ENCODE measurements around the gene TEX26.

The TEX26 gene

DNA sequence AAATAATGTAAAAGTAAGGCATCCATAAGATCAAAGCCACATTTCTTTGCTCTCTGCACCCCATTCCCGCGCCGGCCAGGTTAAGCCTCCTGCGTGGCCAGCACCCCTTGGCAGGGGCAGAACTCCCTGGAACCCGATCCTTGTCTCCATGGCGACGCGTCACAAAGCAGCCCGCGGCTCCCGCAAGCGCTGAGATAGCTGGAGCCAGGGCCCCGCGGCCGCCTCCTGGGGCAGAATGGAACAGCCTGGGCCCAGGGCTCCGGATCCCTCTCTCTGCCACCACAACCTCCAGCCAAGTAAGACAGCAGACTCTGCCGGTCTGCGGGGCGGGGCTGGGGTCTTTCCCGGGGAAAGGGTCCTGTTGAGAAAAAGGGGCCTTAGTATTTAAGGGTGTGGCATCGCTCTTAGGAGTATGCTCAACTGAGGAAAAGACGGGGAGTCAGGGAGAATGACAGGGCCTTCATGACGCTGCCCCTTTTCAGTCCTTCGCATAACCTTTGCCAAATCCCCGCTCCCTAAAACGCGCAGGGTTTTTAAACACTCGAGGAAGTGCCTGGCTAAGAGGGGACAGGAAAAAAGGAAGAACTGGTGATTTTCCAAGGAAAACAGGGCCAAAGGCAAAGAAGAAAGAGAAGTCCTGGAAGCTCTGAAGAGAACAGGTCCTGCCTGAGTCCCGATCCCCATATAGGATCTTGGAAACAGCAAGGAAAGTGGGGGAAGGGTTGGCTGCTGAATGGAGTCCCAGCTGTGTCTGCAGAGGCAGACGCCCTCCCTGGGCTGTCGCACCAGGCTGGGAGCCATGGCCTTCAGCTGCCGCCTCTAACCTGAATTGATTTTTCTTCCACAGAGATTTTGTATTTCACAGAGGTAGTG, at the start of gene TEX26:
TSS of gene TEX26 (plus strand) at position 176 of the 873 bp plus-strand sequence. CDS start at position 236, 60 bp downstream.
- CTCF ChIA-PET, result no interaction called here
- H3K9me3 Mint-ChIP-seq, result no peaks in the 10 kb centered on the region
- H3K4me3 Mint-ChIP-seq, result no peak within 1 kb of the TSS
- no peak for DNase-seq
- no peaks in the 10 kb centered on the region for H3K4me1 Mint-ChIP-seq
- no peaks in the 10 kb centered on the region for H3K36me3 Mint-ChIP-seq
- H3K27me3 Mint-ChIP-seq, result peaks cover 64% of the 10 kb centered on the region
- no peak within 1 kb of the TSS for H3K27ac Mint-ChIP-seq

DNA sequence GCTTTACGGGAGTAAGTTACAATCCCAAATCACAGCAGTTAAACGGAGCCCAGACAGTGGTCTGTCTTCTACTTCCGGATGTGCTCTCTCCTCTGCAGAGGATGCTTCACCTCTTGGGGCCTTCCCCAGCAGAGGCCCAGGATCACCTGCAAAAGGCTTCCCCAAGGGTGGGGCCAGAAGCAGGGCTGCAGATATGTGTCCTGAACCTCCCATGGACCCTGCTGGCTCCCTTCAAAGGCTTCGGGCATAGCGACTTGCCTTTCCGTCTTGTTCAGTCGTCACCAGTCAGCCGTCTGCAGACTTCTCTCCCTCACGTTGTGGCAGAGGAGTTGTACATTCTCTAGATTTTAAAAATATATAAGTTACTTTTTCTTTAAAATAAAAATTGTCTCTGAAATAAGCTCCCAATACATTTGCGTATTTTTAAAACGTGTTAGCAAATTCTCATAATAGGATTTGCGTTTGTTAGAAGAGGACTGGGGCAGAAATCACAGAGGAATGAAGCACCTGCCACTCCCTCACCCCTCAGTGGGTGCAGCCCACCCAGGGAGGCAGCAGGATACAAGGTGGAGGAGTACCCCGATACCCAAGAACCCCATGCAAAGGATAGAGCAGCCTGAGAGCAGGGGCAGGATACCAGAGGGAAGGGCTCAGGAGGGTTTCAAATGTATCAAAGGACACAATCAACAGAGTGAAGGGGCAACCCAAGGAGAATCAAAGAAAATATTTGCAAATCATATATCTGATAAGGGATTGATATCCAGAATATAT, 49.3 kb upstream of the TEX26 start:
- CTCF ChIA-PET, result no interaction called here
- Mint-ChIP-seq H3K9me3 (peaks cover 5% of the 10 kb centered on the region), H3K36me3 (no peaks in the 10 kb centered on the region), H3K4me1 (peaks cover 3% of the 10 kb centered on the region), H3K27me3 (peaks cover 41% of the 10 kb centered on the region), H3K4me3 (no peak overlapping the region), H3K27ac (no peak overlapping the region)
- no peak for DNase-seq

DNA sequence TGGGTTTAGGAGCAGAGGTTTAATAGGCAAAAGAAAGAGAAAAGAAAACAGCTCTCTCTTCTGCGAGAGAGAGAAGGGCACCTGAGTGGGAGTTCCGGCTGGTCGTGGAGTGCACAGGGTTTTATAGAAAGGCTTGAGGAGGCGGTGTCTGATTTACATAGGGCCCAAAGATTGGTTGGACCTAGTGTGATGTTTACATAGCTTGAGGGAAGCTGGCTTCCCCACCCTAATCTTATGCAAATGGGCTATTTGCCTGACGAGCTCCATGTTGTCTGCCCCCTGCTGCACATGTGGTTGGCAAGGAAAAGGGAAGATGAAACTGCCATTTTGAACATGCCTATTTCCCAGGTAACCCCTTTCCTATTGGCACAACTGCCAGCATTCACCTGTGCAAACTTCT, 47.9 kb upstream of the TEX26 start:
- CTCF ChIA-PET, result no interaction called here
- peaks cover 38% of the 10 kb centered on the region for H3K27me3 Mint-ChIP-seq

DNA sequence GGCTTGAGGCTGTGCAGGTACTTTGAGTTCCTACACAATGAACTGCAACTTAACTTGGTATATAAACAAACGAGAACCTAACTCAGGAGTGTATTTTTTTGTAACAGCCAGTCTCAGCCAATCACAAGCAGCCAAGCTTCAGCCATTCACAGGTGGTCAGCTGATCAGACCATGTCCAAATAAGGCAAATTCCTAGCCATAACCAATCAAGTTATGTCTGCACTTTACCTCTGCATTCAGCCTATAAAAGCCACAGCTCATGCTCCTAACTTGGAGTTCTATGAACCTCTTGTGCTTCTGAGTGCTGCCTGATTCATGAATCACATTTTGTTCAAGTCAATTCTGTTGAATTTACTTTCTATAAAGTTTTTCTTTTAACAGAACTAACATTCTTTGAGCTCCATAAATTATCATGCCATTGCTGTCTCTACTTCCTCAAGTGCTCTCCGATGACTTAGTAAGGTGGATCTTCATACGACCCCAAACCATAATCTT, 43.2 kb upstream of the TEX26 start:
- Mint-ChIP-seq H3K27me3 (peaks cover 23% of the 10 kb centered on the region), H3K27ac (no peak overlapping the region)
- CTCF ChIA-PET, result no interaction called here

More for the DNA sequence above, 47.9 kb upstream of the TEX26 start:
- Mint-ChIP-seq H3K9me3 (peaks cover 5% of the 10 kb centered on the region), H3K4me1 (peaks cover 3% of the 10 kb centered on the region), H3K4me3 (no peak overlapping the region), H3K27ac (no peak overlapping the region), H3K36me3 (no peaks in the 10 kb centered on the region)
- DNase-seq, result no peak

DNA sequence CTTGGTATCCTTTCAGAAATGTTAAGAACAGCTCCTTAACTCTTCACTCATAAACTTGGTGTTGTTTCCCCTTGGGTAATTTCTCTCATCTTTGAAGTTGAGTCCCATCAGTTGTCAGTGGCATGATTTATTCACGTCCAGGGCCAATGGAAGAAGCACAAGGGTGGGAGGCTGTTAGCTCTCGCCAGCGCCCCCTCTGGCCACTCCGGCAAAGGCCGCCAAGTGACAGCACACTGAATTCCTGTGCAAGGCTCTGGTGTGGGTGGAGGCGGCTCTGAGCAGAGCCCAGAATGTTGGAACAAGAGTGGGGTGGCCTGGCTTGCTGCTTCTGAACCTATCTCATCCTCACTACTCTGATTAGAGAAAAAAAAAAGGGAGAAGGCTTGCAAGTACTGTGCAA, 39.5 kb upstream of the TEX26 start:
- CTCF ChIA-PET, result no interaction called here
- Mint-ChIP-seq H3K9me3 (no peaks in the 10 kb centered on the region), H3K27ac (no peak overlapping the region), H3K4me1 (no peaks in the 10 kb centered on the region), H3K4me3 (no peak overlapping the region), H3K27me3 (peaks cover 25% of the 10 kb centered on the region), H3K36me3 (no peaks in the 10 kb centered on the region)
- DNase-seq, result no peak

More for the DNA sequence above, 43.2 kb upstream of the TEX26 start:
- Mint-ChIP-seq H3K4me1 (peaks cover 3% of the 10 kb centered on the region), H3K9me3 (peaks cover 3% of the 10 kb centered on the region), H3K36me3 (no peaks in the 10 kb centered on the region), H3K4me3 (no peak overlapping the region)
- no peak for DNase-seq

DNA sequence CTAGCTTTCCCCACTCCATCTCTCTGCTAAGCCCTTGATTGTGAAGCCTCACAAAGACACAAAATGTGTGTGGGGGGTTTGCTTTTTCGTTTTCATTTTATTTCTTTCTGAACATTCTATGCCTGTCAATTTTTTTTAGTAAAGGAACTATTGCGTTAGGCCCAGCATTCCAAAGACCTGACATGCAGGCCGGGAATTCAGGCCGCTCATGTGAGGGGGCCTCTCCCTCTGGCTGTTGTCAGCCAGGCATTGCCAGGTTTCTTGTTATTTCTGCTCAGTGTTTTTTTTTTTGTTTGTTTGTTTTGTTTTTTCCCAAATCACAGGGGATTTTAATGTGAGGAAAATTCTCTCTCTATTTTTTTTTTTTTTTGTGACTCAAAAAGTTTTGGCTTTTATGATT, 36.7 kb upstream of the TEX26 start:
- no peak overlapping the region for H3K4me3 Mint-ChIP-seq
- CTCF ChIA-PET, result no interaction called here
- peaks cover 35% of the 10 kb centered on the region for H3K27me3 Mint-ChIP-seq

DNA sequence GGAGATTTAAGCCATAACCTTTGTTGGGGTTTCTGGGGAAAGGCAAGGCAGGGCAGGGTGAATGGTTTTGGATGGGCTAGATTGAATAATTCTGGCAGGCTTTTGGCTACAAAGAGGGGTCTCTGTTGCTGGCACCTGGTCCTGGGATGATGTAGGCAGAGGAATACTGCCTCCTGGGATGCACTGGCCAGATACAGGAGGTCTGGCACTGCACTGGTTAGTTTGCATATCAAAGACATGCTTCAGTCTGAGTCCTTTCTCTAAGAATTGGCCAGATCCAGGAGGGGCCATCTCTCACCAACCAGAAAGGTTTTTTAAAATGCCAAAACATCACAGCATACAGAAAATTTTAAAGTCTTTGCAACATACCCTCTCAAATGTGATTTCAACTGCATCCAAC, 34.4 kb upstream of the TEX26 start:
- DNase-seq, result no peak
- Mint-ChIP-seq H3K4me1 (peaks cover 2% of the 10 kb centered on the region), H3K4me3 (no peak overlapping the region), H3K27ac (no peak overlapping the region), H3K36me3 (no peaks in the 10 kb centered on the region), H3K27me3 (peaks cover 35% of the 10 kb centered on the region), H3K9me3 (no peaks in the 10 kb centered on the region)
- CTCF ChIA-PET, result no interaction called here

More for the DNA sequence above, 36.7 kb upstream of the TEX26 start:
- Mint-ChIP-seq H3K4me1 (peaks cover 2% of the 10 kb centered on the region), H3K36me3 (no peaks in the 10 kb centered on the region), H3K9me3 (no peaks in the 10 kb centered on the region), H3K27ac (no peak overlapping the region)
- DNase-seq, result no peak

DNA sequence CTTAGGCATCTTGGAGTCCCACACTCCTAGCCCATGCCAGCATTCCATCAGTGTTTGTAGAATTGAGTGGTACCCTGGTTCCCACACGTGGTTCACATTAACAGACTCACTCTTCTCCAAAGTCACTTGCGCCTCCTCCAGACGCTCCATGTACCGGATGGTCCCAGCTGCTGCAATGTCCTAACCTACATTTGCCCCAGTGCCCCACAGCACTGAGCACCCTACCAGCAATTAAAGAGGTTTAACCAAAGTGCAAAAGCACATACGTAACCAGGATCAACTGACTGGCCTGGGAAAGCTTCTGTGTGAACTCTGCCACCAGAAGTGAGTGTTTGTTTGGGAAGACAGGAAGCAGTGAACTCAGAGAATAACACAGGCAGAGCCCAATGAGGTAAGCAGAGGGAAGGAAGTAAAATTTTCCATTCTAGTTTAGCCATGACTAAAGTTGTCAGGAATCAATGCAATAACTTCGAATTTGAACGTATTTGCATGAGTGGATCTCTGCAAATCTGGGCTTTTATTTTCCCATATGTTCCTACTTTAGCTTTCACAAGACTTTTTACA, 33.7 kb upstream of the TEX26 start:
- CTCF ChIA-PET, result no interaction called here
- Mint-ChIP-seq H3K9me3 (no peaks in the 10 kb centered on the region), H3K36me3 (no peaks in the 10 kb centered on the region), H3K4me3 (no peak overlapping the region), H3K4me1 (peaks cover 2% of the 10 kb centered on the region), H3K27ac (no peak overlapping the region), H3K27me3 (peaks cover 41% of the 10 kb centered on the region)
- no peak for DNase-seq

DNA sequence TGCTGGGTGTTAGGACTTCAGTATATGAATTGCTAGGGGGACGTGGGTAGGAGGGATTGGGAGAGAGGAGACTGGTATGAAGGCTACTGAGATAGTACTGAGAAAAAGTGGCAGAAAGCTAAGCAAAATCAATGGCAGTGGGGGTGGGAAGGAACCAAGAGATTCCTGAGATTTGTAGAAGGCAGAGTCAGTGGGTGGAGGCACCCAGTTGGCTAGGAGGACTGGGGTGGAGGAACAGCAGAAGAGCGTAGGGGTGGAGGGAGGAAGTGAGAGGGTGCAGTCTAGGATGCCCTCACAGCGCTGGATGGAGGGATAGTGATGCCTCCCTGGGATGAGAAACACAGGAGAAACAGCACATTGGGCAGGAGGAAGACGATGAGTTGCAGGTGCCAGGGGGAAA, 32.0 kb upstream of the TEX26 start:
- peaks cover 57% of the 10 kb centered on the region for H3K27me3 Mint-ChIP-seq
- CTCF ChIA-PET, result interaction anchor here (1.0 kb wide), 1 partner anchor 36 kb away, joined by 3 read pairs; no protein-coding TSS in a partner anchor
- no peaks in the 10 kb centered on the region for H3K36me3 Mint-ChIP-seq

DNA sequence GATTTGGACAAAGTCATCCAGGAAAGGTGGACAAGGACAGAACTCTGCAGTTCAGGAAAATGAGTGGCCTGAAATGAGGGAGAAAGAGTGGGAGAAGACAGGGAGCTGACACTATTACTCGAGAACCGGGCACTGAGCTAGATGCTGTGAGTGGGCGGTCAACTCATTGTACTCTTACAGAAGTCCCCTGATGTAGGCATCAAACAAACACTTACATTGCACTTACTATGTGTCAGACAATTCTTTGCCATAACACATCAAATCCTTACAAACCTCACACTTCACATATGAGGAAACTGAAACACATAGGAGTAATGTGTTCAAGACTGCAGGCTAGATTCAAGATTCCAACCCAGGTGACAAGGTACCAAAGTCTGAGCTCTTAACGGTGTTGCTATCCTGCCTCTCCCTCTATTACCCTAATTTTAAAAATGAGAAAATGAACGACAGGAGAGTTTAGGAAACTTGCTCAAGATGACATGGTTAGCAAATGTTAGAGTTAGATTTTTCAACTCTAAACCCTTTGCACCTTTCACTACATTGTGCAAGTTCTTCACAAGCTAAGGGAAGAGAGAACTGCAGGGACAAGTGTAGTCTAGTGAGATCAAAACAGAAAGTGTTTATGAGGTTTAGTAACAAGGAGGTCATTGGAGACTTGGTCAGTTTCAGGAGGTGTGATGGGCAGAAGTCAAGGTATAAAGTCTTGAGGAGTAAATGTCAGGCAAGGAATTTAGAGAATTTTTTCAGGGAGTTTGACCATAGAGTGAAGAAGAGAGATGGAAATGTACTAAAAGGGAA, 31.3 kb upstream of the TEX26 start:
- no peaks in the 10 kb centered on the region for H3K9me3 Mint-ChIP-seq
- peaks cover 64% of the 10 kb centered on the region for H3K27me3 Mint-ChIP-seq
- no peak overlapping the region for H3K4me3 Mint-ChIP-seq
- peaks cover 2% of the 10 kb centered on the region for H3K36me3 Mint-ChIP-seq
- peaks cover 5% of the 10 kb centered on the region for H3K4me1 Mint-ChIP-seq
- DNase-seq, result no peak
- no peak overlapping the region for H3K27ac Mint-ChIP-seq
- CTCF ChIA-PET, result interaction anchor here (1.0 to 1.2 kb wide), 2 partner anchors 36 to 144 kb away, joined by 3 read pairs; no protein-coding TSS in a partner anchor

More for the DNA sequence above, 32.0 kb upstream of the TEX26 start:
- DNase-seq, result no peak
- Mint-ChIP-seq H3K4me3 (no peak overlapping the region), H3K27ac (no peak overlapping the region), H3K9me3 (no peaks in the 10 kb centered on the region), H3K4me1 (peaks cover 3% of the 10 kb centered on the region)

DNA sequence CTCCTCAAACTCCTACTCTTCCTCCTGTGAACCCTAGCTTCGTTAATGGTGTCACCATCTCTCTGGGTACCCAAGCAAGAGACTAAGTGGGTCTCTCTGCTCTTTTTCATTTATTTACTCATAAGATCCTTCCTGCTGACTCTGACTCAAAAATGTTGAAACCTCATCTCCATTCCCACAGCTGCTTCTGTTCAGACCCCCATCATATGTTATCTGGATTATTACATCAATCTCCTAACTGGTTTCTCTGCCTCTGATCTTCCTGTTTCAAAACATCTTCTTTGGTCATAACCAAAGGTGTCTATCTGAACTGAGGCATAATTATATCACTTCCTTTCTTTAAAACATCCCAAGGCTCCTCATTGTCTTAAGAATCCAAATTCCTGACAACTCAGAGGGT, 28.4 kb upstream of the TEX26 start:
- Mint-ChIP-seq H3K4me3 (no peak overlapping the region), H3K36me3 (peaks cover 2% of the 10 kb centered on the region), H3K9me3 (no peaks in the 10 kb centered on the region), H3K27ac (no peak overlapping the region), H3K4me1 (peaks cover 15% of the 10 kb centered on the region), H3K27me3 (peaks cover 72% of the 10 kb centered on the region)
- no peak for DNase-seq
- CTCF ChIA-PET, result no interaction called here

DNA sequence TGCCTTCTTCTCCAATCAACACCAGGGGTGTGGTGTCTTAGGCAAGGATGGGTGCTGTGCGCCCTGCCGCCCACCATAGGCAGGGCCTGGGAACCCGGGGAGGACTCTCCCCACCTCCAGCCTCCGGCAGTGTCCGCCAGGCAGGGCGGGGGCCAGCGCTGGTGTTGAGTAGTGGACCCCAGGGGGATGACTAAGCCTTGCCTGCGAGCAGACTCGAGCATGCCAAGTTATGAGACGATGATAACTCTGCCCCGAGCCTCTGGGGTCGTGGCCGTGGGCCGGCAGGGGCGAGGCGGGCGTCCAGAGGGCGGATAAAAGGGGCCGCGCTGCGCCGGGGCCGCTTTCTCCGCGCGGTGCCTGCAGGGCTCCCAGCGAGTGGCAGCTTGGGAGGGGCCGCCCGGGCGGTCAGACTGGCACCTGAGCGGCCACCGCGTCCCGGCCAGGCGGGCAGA, 26.5 kb upstream of the TEX26 start, which contains the start of gene MEDAG:
TSS of gene MEDAG (plus strand) at position 340 of the 452 bp plus-strand sequence. CDS start 245 bp downstream, outside the sequence.
- H3K27ac Mint-ChIP-seq, result no peak within 1 kb of the TSS
- H3K9me3 Mint-ChIP-seq, result no peaks in the 10 kb centered on the region
- peaks cover 15% of the 10 kb centered on the region for H3K4me1 Mint-ChIP-seq
- CTCF ChIA-PET, result no interaction called here
- peaks cover 71% of the 10 kb centered on the region for H3K27me3 Mint-ChIP-seq
- DNase-seq, result no peak
- H3K4me3 Mint-ChIP-seq, result no peak within 1 kb of the TSS
- peaks cover 2% of the 10 kb centered on the region for H3K36me3 Mint-ChIP-seq

DNA sequence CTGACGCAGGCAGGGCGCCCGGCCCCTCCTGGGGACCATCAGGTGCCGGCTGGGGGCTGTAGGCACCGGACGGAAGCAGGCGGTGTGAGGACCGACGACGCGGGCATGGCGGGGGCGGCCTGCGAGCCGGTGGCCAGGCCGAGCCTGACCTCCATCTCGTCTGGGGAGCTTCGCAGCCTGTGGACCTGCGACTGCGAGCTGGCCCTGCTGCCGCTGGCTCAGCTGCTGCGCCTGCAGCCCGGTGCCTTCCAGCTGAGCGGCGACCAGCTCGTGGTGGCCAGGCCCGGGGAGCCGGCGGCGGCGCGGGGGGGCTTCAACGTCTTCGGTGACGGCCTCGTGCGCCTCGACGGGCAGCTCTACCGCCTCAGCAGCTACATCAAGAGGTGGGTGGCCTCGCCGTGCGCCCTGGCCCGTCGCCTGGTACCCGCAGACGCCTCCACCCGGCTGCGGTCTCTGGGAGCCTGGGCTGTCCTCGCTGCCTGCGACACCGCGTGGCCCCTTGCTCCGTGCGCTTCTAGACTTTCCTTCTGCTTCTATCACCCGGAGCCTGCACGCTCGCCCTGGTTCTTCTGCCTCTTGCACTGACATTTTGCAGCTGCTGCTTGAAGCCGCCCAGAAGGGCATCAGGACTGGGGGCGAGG, 25.9 kb upstream of the TEX26 start:
- Mint-ChIP-seq H3K4me1 (peaks cover 15% of the 10 kb centered on the region), H3K36me3 (peaks cover 2% of the 10 kb centered on the region), H3K4me3 (no peak overlapping the region), H3K9me3 (no peaks in the 10 kb centered on the region), H3K27me3 (peaks cover 71% of the 10 kb centered on the region), H3K27ac (no peak overlapping the region)
- CTCF ChIA-PET, result no interaction called here
- DNase-seq, result no peak

Measured in activated naive CD4-positive, alpha-beta T cell treated with anti-CD3 and anti-CD28 coated beads, Interleukin-2, amount 10 ng/mL, durations not matched to agents 7 days and 5 days (primary cell).